H9 (cell line): ENCODE data around the gene HMGB1. TPM values are rescaled to one million over a fixed set of nuclear protein-coding genes. Genes with fewer than 3 reads are reported as not detected.

Experiments used
- DNase-seq: peaks from one replicate; pipeline ENCODE4 v3.0.0-alpha.2; 2017
- H2AFZ ChIP-seq: one replicate; pipeline ENCODE4 v1.6.1; 2013; ENCODE audit warnings: mild to moderate bottlenecking, low read length, control low read depth, moderate library complexity
- H2AK5ac ChIP-seq: 2 replicates; pipeline ENCODE4 v1.6.1; 2013; ENCODE audit warnings: low read length, control low read depth, mixed read lengths; ENCODE audit not compliant: insufficient read length
- H2BK120ac ChIP-seq: one replicate; pipeline ENCODE4 v1.6.1; 2013; ENCODE audit warnings: low read depth, mild to moderate bottlenecking, low read length, control low read depth, inconsistent platforms; ENCODE audit not compliant: poor library complexity, severe bottlenecking
- H2BK12ac ChIP-seq: 2 replicates; pipeline ENCODE4 v1.6.1; 2013; ENCODE audit warnings: low read length, control low read depth, mixed read lengths, low read depth; ENCODE audit not compliant: insufficient read length
- H2BK15ac ChIP-seq: 2 replicates; pipeline ENCODE4 v1.6.1; 2013; ENCODE audit warnings: low read depth, low read length, control low read depth
- H2BK20ac ChIP-seq: one replicate; pipeline ENCODE4 v1.6.1; 2013; ENCODE audit warnings: low read depth, mild to moderate bottlenecking, low read length, control low read depth, inconsistent platforms; ENCODE audit not compliant: poor library complexity, severe bottlenecking
- H2BK5ac ChIP-seq: 2 replicates; pipeline ENCODE4 v1.6.1; 2013; ENCODE audit warnings: low read length, control low read depth, mixed read lengths; ENCODE audit not compliant: insufficient read length
- H3K14ac ChIP-seq: 2 replicates; pipeline ENCODE4 v1.6.1; 2013; ENCODE audit warnings: low read length, control low read depth; ENCODE audit not compliant: insufficient read depth
- H3K18ac ChIP-seq: 2 replicates; pipeline ENCODE4 v1.6.1; 2013; ENCODE audit warnings: low read depth, mild to moderate bottlenecking, mixed read lengths, low read length, control low read depth; ENCODE audit not compliant: insufficient read length
- H3K23ac ChIP-seq: 2 replicates; pipeline ENCODE4 v1.6.1; 2013; ENCODE audit warnings: low read length, control low read depth, mixed read lengths, low read depth; ENCODE audit not compliant: insufficient read length
- H3K23me2 ChIP-seq: 2 replicates; pipeline ENCODE4 v1.6.1; 2013; ENCODE audit warnings: low read depth, mild to moderate bottlenecking, mixed read lengths, low read length, control low read depth; ENCODE audit not compliant: insufficient read length, poor library complexity, severe bottlenecking
- H3K27ac ChIP-seq: 2 replicates; pipeline ENCODE4 v1.5.1; 2013; ENCODE audit warnings: low read length, control low read depth, mixed read lengths, low read depth; ENCODE audit not compliant: insufficient read length
- H3K27me3 ChIP-seq: 2 replicates; pipeline ENCODE4 v1.6.1; 2013; ENCODE audit warnings: low read length, control low read depth, inconsistent platforms; ENCODE audit not compliant: insufficient read depth
- H3K4ac ChIP-seq: 2 replicates; pipeline ENCODE4 v1.6.1; 2013; ENCODE audit warnings: low read depth, mild to moderate bottlenecking, control low read depth, inconsistent platforms, low read length, moderate library complexity
- H3K4me1 ChIP-seq: 2 replicates; pipeline ENCODE4 v1.6.1; 2013; ENCODE audit warnings: low read length, control low read depth, inconsistent platforms; ENCODE audit not compliant: insufficient read depth
- H3K4me2 ChIP-seq: 2 replicates; pipeline ENCODE4 v1.6.1; 2013; ENCODE audit warnings: low read length, control low read depth, mixed read lengths; ENCODE audit not compliant: insufficient read length, insufficient read depth
- H3K56ac ChIP-seq: 2 replicates; pipeline ENCODE4 v1.6.1; 2013; ENCODE audit warnings: low read depth, mild to moderate bottlenecking, mixed read lengths, low read length, control low read depth; ENCODE audit not compliant: insufficient read length
- H3K79me1 ChIP-seq: 2 replicates; pipeline ENCODE4 v1.6.1; 2013; ENCODE audit warnings: low read depth, mild to moderate bottlenecking, moderate library complexity, low read length, control low read depth, inconsistent platforms; ENCODE audit not compliant: insufficient read depth, poor library complexity, severe bottlenecking
- H3K79me2 ChIP-seq: 2 replicates; pipeline ENCODE4 v1.6.1; 2013; ENCODE audit warnings: low read length, control low read depth, inconsistent platforms; ENCODE audit not compliant: insufficient read depth
- H3K9ac ChIP-seq: 2 replicates; pipeline ENCODE4 v1.6.1; 2013; ENCODE audit warnings: low read length, control low read depth, mixed read lengths; ENCODE audit not compliant: insufficient read length; ENCODE audit errors: extremely low read depth
- H3K9me3 ChIP-seq: one replicate; pipeline ENCODE4 v1.6.1; 2013; ENCODE audit warnings: low read depth, low read length, inconsistent platforms; ENCODE audit not compliant: control insufficient read depth
- H3T11ph ChIP-seq: one replicate; pipeline ENCODE4 v1.6.1; 2013; ENCODE audit warnings: mild to moderate bottlenecking, low read length, control low read depth, inconsistent platforms
- H4K20me1 ChIP-seq: one replicate; pipeline ENCODE4 v1.6.1; 2013; ENCODE audit not compliant: control insufficient read depth, insufficient read length, insufficient read depth
- H4K5ac ChIP-seq: 2 replicates; pipeline ENCODE4 v1.6.1; 2013; ENCODE audit warnings: low read depth, mild to moderate bottlenecking, mixed read lengths, low read length, control low read depth; ENCODE audit not compliant: insufficient read length
- H4K8ac ChIP-seq: replicated peaks from 2 replicates; pipeline ENCODE4 v1.6.1; 2013; ENCODE audit warnings: low read length, control low read depth, mixed read lengths, low read depth; ENCODE audit not compliant: insufficient read length
- H4K91ac ChIP-seq: 2 replicates; pipeline ENCODE4 v1.6.1; 2013; ENCODE audit warnings: low read depth, mild to moderate bottlenecking, moderate library complexity, mixed read lengths, low read length, control low read depth; ENCODE audit not compliant: insufficient read length
- H3K27ac Mint-ChIP-seq, 3 experiments: 2 replicates in 2 of 3; 3 replicates in 1 of 3; pipeline ENCODE4 v1.8.0; 2020 to 2021; ENCODE audit warnings: mixed read lengths in 3 of 3, mild to moderate bottlenecking in 1 of 3, moderate library complexity in 1 of 3
- H3K27me3 Mint-ChIP-seq: 2 replicates; pipeline ENCODE4 v1.8.0; 2021; ENCODE audit warnings: low read depth, mild to moderate bottlenecking, moderate library complexity, mixed read lengths
- H3K36me3 Mint-ChIP-seq, 3 experiments: 2 replicates in 2 of 3; 3 replicates in 1 of 3; pipeline ENCODE4 v1.8.0; 2020 to 2021; ENCODE audit warnings: low read depth in 3 of 3, mixed read lengths in 3 of 3; ENCODE audit not compliant: insufficient read depth in 1 of 3
- H3K4me1 Mint-ChIP-seq, 2 experiments: 2 replicates each; pipeline ENCODE4 v1.8.0; 2020; ENCODE audit warnings: mixed read lengths in 2 of 2
- H3K4me3 Mint-ChIP-seq, 2 experiments: 2 replicates in 1 of 2; 3 replicates in 1 of 2; pipeline ENCODE4 v1.8.0; 2020 to 2021; ENCODE audit warnings: mild to moderate bottlenecking in 2 of 2, mixed read lengths in 2 of 2, moderate library complexity in 1 of 2
- H3K9me3 Mint-ChIP-seq, 2 experiments: 2 replicates in 1 of 2; 3 replicates in 1 of 2; pipeline ENCODE4 v1.8.0; 2020; ENCODE audit warnings: mild to moderate bottlenecking in 2 of 2, mixed read lengths in 2 of 2, moderate library complexity in 1 of 2
- WGBS: extraction: QIAGEN DNeasy Blood & Tissue Kit; methylation state at CpG from one replicate; pipeline ENCODE4 v1.1.7; 2013; ENCODE audit warnings: missing lambda C conversion rate, low lambda C conversion rate, mixed read lengths; ENCODE audit not compliant: insufficient read length; ENCODE audit errors: extremely low coverage; 5-methylcytosine and 5-hydroxymethylcytosine counted together
- total RNA-seq: library from RNA; stranded (reverse); gene quantifications from 2 replicates; pipeline ENCODE4 v1.2.1, GENCODE V29; 2021
- TF ChIP-seq, protein P1 (sequence below): fragments of 200-600 bp; sonication (generic); conservative IDR thresholded peaks from 3 replicates; pipeline ENCODE4 v1.8.0; 2021; ENCODE audit warnings: antibody characterized with exemption, mild to moderate bottlenecking

Gene HMGB1
- total RNA-seq, 1 experiment from 2014 or later = 688 TPM

- no peak overlapping the region for H4K91ac ChIP-seq
- no peaks in the 10 kb centered on the region for H3K4me1 ChIP-seq
- H3K9ac ChIP-seq = no peak overlapping the region
- Mint-ChIP-seq H3K9me3 (no peaks in the 10 kb centered on the region; a peak in 1 of 5 replicates), H3K36me3 (no peaks in the 10 kb centered on the region), H3K27me3 (peaks cover 4% of the 10 kb centered on the region), H3K4me3 (no peak overlapping the region), H3K27ac (no peak overlapping the region), H3K4me1 (no peaks in the 10 kb centered on the region)
- H2AFZ ChIP-seq = no peak overlapping the region
- no peaks in the 10 kb centered on the region for H3K79me2 ChIP-seq
- WGBS = no CpG with 5 or more reads among the region's 8 CpGs
- H3K23ac ChIP-seq = no peak overlapping the region
- no peak overlapping the region for H3K14ac ChIP-seq
- H2BK120ac ChIP-seq = no peak overlapping the region
- H3K56ac ChIP-seq = no peak overlapping the region
- H3K23me2 ChIP-seq = no peaks in the 10 kb centered on the region
- H3K79me1 ChIP-seq = no peaks in the 10 kb centered on the region
- no peak overlapping the region for H2BK15ac ChIP-seq
- H3K27me3 ChIP-seq = no peaks in the 10 kb centered on the region
- no peaks in the 10 kb centered on the region for H4K20me1 ChIP-seq
- TF ChIP-seq, protein P1, sequence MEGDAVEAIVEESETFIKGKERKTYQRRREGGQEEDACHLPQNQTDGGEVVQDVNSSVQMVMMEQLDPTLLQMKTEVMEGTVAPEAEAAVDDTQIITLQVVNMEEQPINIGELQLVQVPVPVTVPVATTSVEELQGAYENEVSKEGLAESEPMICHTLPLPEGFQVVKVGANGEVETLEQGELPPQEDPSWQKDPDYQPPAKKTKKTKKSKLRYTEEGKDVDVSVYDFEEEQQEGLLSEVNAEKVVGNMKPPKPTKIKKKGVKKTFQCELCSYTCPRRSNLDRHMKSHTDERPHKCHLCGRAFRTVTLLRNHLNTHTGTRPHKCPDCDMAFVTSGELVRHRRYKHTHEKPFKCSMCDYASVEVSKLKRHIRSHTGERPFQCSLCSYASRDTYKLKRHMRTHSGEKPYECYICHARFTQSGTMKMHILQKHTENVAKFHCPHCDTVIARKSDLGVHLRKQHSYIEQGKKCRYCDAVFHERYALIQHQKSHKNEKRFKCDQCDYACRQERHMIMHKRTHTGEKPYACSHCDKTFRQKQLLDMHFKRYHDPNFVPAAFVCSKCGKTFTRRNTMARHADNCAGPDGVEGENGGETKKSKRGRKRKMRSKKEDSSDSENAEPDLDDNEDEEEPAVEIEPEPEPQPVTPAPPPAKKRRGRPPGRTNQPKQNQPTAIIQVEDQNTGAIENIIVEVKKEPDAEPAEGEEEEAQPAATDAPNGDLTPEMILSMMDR = no peak
- H3K4me2 ChIP-seq = no peak overlapping the region
- no peak overlapping the region for H2BK12ac ChIP-seq
- H3K9me3 ChIP-seq = no peaks in the 10 kb centered on the region
- H3T11ph ChIP-seq = no peak overlapping the region
- H2BK20ac ChIP-seq = no peak overlapping the region
- H2AK5ac ChIP-seq = no peak overlapping the region
- no peak overlapping the region for H4K5ac ChIP-seq
- no peak overlapping the region for H3K18ac ChIP-seq
- no peak overlapping the region for H3K27ac ChIP-seq
- H4K8ac ChIP-seq = no peak overlapping the region
- no peak overlapping the region for H2BK5ac ChIP-seq
- no peak overlapping the region for H3K4ac ChIP-seq
- DNase-seq = no peak
Measured at GRCh38 chr13:30437177-30437576, 28.6 kb downstream of the HMGB1 start.
